Smooth muscle cell (in vitro differentiated cells): ENCODE measurements around the gene NETO1. TPM values are rescaled to one million over a fixed set of nuclear protein-coding genes. Genes with fewer than 3 reads are reported as not detected.

Experiments used
- DNase-seq: peaks from one replicate; lab custom pipeline; 2025; ENCODE audit not compliant: unreplicated experiment; lab: John Stamatoyannopoulos, UW
- H2AFZ ChIP-seq: fragments of 200-600 bp; sonication (generic); 2 replicates; pipeline ENCODE4 v1.6.0; 2016; ENCODE audit warnings: antibody characterized with exemption, low read depth, mild to moderate bottlenecking
- H3F3A ChIP-seq: fragments of 200-600 bp; sonication (generic); 2 replicates; pipeline ENCODE4 v1.6.0; 2017; ENCODE audit warnings: antibody characterized with exemption, low read depth
- H3K27ac ChIP-seq: fragments of 200-600 bp; sonication (generic); 2 replicates; pipeline ENCODE4 v1.5.1; 2016; ENCODE audit warnings: low read depth, mild to moderate bottlenecking
- H3K27me3 ChIP-seq: fragments of 200-600 bp; sonication (generic); 2 replicates; pipeline ENCODE4 v1.6.1; 2016; ENCODE audit warnings: low read depth, mild to moderate bottlenecking
- H3K36me3 ChIP-seq: fragments of 200-600 bp; sonication (generic); 2 replicates; pipeline ENCODE4 v1.5.1; 2016; ENCODE audit warnings: low read depth
- H3K4me1 ChIP-seq: fragments of 200-600 bp; sonication (generic); 2 replicates; pipeline ENCODE4 v1.5.1; 2016; ENCODE audit warnings: low read depth
- H3K4me2 ChIP-seq: fragments of 200-600 bp; sonication (generic); 2 replicates; pipeline ENCODE4 v1.6.0; 2016; ENCODE audit warnings: mild to moderate bottlenecking
- H3K4me3 ChIP-seq: fragments of 200-600 bp; sonication (generic); 2 replicates; pipeline ENCODE4 v1.5.1; 2016; ENCODE audit warnings: mild to moderate bottlenecking
- H3K79me2 ChIP-seq: fragments of 200-600 bp; sonication (generic); 2 replicates; pipeline ENCODE4 v1.6.0; 2016; ENCODE audit warnings: low read depth, mild to moderate bottlenecking
- H3K9ac ChIP-seq: fragments of 200-600 bp; sonication (generic); 2 replicates; pipeline ENCODE4 v1.6.0; 2016; ENCODE audit warnings: low read depth
- H3K9me3 ChIP-seq: fragments of 200-600 bp; sonication (generic); replicated peaks from 2 replicates; pipeline ENCODE4 v1.5.1; 2016; ENCODE audit warnings: low read depth
- H4K20me1 ChIP-seq: fragments of 200-600 bp; sonication (generic); 2 replicates; pipeline ENCODE4 v1.6.0; 2016; ENCODE audit warnings: low read depth
- CTCF ChIP-seq: fragments of 200-600 bp; sonication (generic); IDR thresholded peaks from 2 replicates; pipeline ENCODE4 v1.5.1; 2017; ENCODE audit warnings: borderline replicate concordance, mild to moderate bottlenecking, antibody characterized with exemption; ENCODE audit not compliant: insufficient read depth, poor library complexity, severe bottlenecking
- WGBS: methylation state at CpG from one replicate; pipeline ENCODE4 v1.1.7; 2016; ENCODE audit warnings: low lambda C conversion rate; 5-methylcytosine and 5-hydroxymethylcytosine counted together
- polyA plus RNA-seq: library from polyadenylated mRNA; unstranded; fragments of >200 nt; fragmentation: Nextera tagmentation; extraction: Ambion mirVana; gene quantifications from 2 replicates; pipeline ENCODE4 v1.2.1, GENCODE V29; 2016
- total RNA-seq: library from RNA; depleted of rRNA; stranded (reverse); fragments of >200 nt; gene quantifications from 2 replicates; pipeline ENCODE4 v1.2.3, GENCODE V29; 2014

NETO1 gene
- total and polyA plus RNA-seq, 2 experiments from 2014 or later, result 0.04 to 0.53 TPM

GRCh38 chr18:72869226-72870185 lies 1.7 kb upstream of the NETO1 start:
- TF ChIP-seq CTCF, result no peak
- Histone ChIP-seq H3K79me2 (no peaks in the 10 kb centered on the region), H3K4me3 (peak overlapping the region; percentile 52), H2AFZ (no peak overlapping the region), H3K4me1 (peaks cover 12% of the 10 kb centered on the region), H3K27me3 (peaks cover 82% of the 10 kb centered on the region), H3F3A (no peaks in the 10 kb centered on the region), H3K4me2 (peak overlapping the region; percentile 95), H3K9ac (no peak overlapping the region), H3K9me3 (no peaks in the 10 kb centered on the region), H4K20me1 (no peaks in the 10 kb centered on the region), H3K27ac (no peak overlapping the region), H3K36me3 (no peaks in the 10 kb centered on the region)
- no peak for DNase-seq
- 5% methylated on average over 55 of the region's 57 CpGs for WGBS

DNA sequence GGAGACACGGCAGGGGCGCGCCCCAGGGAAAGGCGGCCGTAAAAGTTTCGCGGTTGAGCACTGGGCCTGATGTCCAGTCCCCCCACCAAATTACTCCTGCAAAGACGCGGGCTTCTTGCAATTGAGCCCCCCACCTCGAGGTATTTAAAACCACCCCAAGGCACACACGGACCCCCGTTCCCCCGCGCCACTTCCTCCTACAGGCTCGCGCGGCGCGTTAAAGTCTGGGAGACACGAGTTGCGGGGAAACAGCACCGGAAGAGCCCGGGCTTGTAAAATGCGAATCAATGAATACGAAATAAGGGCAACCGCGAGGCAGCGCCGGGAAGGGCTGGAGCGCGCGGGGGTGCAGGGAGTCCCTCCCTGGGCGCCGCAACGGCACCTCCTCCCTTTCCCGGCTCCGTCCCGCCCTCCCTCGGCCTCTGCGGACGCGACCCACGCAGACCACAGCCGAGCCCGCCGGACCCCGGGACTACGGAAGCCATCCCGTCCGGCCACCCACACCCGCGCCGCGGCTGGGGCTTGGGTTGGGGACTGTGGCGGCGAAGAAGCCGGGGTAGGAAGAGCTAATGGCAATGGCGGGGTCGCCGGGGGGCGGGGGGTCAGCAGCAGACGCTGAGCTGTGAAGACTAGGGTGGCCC lies 918 bp upstream of the NETO1 start:
- Histone ChIP-seq H3F3A (no peaks in the 10 kb centered on the region), H3K27me3 (peaks cover 78% of the 10 kb centered on the region), H3K36me3 (no peaks in the 10 kb centered on the region), H3K79me2 (no peaks in the 10 kb centered on the region), H3K4me2 (peak overlapping the region; percentile 95), H2AFZ (peak overlapping the region; percentile 58), H3K4me3 (peak overlapping the region; percentile 52), H4K20me1 (no peaks in the 10 kb centered on the region), H3K4me1 (peaks cover 12% of the 10 kb centered on the region), H3K9ac (no peak overlapping the region), H3K9me3 (no peaks in the 10 kb centered on the region), H3K27ac (no peak overlapping the region)
- WGBS, result under 1% methylated on average over 51 of the region's 62 CpGs
- no peak for DNase-seq
- TF ChIP-seq CTCF, result no peak

DNA sequence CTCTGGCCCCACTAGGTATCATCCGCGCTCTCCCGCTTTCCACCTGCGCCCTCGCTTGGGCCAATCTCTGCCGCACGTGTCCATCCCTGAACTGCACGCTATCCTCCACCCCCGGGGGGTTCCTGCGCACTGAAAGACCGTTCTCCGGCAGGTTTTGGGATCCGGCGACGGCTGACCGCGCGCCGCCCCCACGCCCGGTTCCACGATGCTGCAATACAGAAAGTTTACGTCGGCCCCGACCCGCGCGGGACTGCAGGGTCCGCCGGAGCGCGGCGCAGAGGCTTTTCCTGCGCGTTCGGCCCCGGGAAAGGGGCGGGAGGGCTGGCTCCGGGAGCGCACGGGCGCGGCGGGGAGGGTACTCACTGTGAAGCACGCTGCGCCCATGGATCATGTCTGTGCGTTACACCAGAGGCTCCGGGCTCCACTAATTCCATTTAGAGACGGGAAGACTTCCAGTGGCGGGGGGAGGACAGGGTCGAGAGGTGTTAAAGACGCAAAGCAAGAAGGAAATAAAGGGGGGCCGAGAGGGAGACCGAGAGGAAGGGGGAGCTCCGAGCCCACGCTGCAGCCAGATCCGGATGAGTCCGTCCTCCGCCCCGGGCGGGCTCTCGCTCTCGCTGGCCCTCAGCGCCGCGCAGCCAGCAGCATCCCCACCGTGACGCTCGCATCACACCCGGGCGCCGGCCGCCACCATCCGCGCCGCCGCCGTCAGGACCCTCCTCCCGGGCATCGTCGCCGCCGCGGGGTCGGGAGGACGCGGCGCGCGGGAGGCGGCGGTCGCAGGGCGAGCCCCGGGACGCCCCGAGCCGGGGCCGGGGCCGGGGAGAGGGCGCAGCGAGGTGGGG lies 664 bp downstream of the NETO1 start:
- Histone ChIP-seq H3K79me2 (no peaks in the 10 kb centered on the region), H3K4me1 (peaks cover 12% of the 10 kb centered on the region), H3K27ac (no peak overlapping the region), H3K27me3 (peaks cover 74% of the 10 kb centered on the region), H3K36me3 (no peaks in the 10 kb centered on the region), H3K9me3 (no peaks in the 10 kb centered on the region), H2AFZ (peak overlapping the region; percentile 65), H3K4me3 (peak overlapping the region; percentile 52), H4K20me1 (no peaks in the 10 kb centered on the region), H3K9ac (no peak overlapping the region), H3F3A (no peaks in the 10 kb centered on the region), H3K4me2 (peak overlapping the region; percentile 95)
- 1% methylated on average over 94 of the region's 102 CpGs for WGBS
- no peak for TF ChIP-seq CTCF
- DNase-seq, result no peak
